GM19035 (cell line): Measurements from ENCODE around the gene BSCL2.
"Not testable (repeated sequence)": the region's sequence is repeated elsewhere in the genome, so short reads cannot be mapped to it uniquely, and the experiment has no call there.

ENCODE experiments used
- ATAC-seq: cut with Tn5 transposase; IDR thresholded peaks from one replicate; pipeline ENCODE4 v1.9.1; 2021; ENCODE audit not compliant: unreplicated experiment

Gene BSCL2

GRCh38 chr11:62707277-62707861 lies at the start of gene BSCL2, which contains the start of gene GNG3:
TSS of gene BSCL2 (minus strand) at chr11:62707424. CDS start at chr11:62707195, 229 bp downstream.
TSS of gene GNG3 (plus strand) at chr11:62707676. CDS start at chr11:62708296, 620 bp downstream.
- ATAC-seq = no peak

GRCh38 chr11:62755086-62755615 lies 47.9 kb upstream of the BSCL2 start:
- ATAC-seq = no peak

- peak; percentile 95 for ATAC-seq
Measured at GRCh38 chr11:62753736-62754603, 46.7 kb upstream of the BSCL2 start, which contains the start of gene ZBTB3. TSS of gene ZBTB3 (minus strand) at chr11:62754160. CDS start at chr11:62753664, 496 bp downstream.

- no peak for ATAC-seq
Measured at GRCh38 chr11:62752994-62753735, 45.9 kb upstream of the BSCL2 start.

- ATAC-seq = no peak
Measured at GRCh38 chr11:62752177-62752785, 45.1 kb upstream of the BSCL2 start.

GRCh38 chr11:62749931-62750330 lies 42.7 kb upstream of the BSCL2 start:
- not testable (repeated sequence) for ATAC-seq

- ATAC-seq = no peak
Measured at GRCh38 chr11:62747475-62748160, 40.4 kb upstream of the BSCL2 start.

- no peak for ATAC-seq
Measured at GRCh38 chr11:62737196-62737595, 30.0 kb upstream of the BSCL2 start.

- ATAC-seq = no peak
Measured at GRCh38 chr11:62732830-62733229, 25.6 kb upstream of the BSCL2 start.

GRCh38 chr11:62730076-62730475 lies 22.9 kb upstream of the BSCL2 start:
- ATAC-seq = not testable (repeated sequence)

- ATAC-seq = peak; percentile 17
Measured at GRCh38 chr11:62728171-62728988, 21.2 kb upstream of the BSCL2 start, which contains the start of gene TTC9C. TSS of gene TTC9C (plus strand) at chr11:62728486. CDS start at chr11:62728849, 363 bp downstream.

- peak; percentile 55 for ATAC-seq
Measured at GRCh38 chr11:62727872-62728170, 20.6 kb upstream of the BSCL2 start.

- ATAC-seq = peak; percentile 71
Measured at GRCh38 chr11:62727165-62727871, 20.1 kb upstream of the BSCL2 start, which contains the start of gene HNRNPUL2. TSS of gene HNRNPUL2 (minus strand) at chr11:62727457. CDS start at chr11:62727156, 301 bp downstream.

- no peak for ATAC-seq
Measured at GRCh38 chr11:62726915-62727164, 19.6 kb upstream of the BSCL2 start.

- no peak for ATAC-seq
Measured at GRCh38 chr11:62726156-62726914, 19.1 kb upstream of the BSCL2 start.

- ATAC-seq = no peak
Measured at GRCh38 chr11:62725646-62726045, 18.4 kb upstream of the BSCL2 start.

GRCh38 chr11:62724171-62724570 lies 16.9 kb upstream of the BSCL2 start:
- ATAC-seq = no peak

- no peak for ATAC-seq
Measured at GRCh38 chr11:62721994-62722393, 14.8 kb upstream of the BSCL2 start.
